HG03025 (cell line): Measurements from ENCODE around the gene DYNLT2B.
"Not testable (repeated sequence)": the region's sequence is repeated elsewhere in the genome, so short reads cannot be mapped to it uniquely, and the experiment has no call there.

Experiments used
- ATAC-seq: cut with Tn5 transposase; IDR thresholded peaks from one replicate; pipeline ENCODE4 v1.9.1; 2021; ENCODE audit warnings: mild to moderate bottlenecking, moderate library complexity; ENCODE audit not compliant: unreplicated experiment, low FRiP score

DYNLT2B gene

DNA sequence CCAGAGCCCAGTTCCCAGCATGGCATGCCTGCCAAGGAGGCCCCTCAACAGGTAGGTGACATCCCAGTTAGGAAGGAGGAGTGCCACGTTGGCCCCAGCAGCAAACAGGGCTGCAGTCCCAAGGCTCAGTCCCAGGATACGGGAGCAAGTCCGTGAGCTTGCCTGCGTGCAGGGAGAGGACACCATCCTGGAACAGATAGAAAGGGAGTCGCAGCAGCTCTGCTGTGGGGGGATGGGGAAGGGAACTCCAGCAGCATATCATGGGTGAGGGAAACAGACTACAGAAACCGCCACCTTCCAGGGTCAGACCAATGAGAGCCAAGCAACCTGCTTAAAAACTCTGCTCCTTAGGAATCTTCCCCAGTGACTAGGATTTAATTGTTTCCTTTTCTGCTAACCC is 9.4 kb upstream of the DYNLT2B start:
- no peak for ATAC-seq

DNA sequence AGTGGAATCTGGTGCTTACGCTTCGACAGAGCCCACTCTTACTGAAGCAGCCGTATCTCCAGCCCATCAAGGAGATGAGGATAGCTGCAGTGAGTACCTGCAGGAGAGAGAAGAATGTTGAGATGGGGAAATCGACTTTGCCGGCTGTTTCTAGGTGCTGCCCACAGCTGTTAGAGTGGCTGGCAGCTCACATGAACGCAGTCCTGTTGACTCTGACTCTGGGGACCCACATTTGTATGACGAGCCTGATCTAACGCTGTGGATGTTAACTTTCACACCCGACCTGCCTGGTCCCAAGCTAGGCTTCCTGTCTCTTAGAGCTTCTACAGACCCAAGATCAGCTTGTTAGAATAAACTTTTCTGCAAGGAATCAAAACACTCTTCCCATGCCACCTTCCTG is 8.9 kb upstream of the DYNLT2B start:
- ATAC-seq = no peak

GRCh38 chr3:196323691-196324090 is 5.7 kb upstream of the DYNLT2B start:
- ATAC-seq = no peak

GRCh38 chr3:196323016-196323415 is 5.0 kb upstream of the DYNLT2B start:
- no peak for ATAC-seq

DNA sequence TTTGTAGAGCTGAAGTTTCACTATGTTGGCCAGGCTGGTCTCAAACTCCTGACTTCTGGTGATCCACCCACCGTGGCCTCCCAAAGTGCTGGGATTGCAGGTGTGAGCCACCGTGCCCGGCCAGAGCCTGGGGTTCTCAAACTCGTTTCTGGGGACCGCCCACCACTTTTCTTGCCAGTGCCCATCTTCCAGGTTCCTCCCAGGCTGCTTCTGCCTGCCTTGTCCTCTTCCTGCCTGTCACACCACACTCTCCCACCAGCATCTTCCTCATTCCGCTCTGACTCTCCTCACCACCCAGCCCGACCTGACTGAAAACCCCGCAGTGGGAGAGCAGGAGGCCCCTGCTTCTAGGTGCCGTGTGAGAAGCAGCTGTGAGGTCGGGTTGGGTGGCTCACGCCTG is 3.1 kb upstream of the DYNLT2B start:
- no peak for ATAC-seq

DNA sequence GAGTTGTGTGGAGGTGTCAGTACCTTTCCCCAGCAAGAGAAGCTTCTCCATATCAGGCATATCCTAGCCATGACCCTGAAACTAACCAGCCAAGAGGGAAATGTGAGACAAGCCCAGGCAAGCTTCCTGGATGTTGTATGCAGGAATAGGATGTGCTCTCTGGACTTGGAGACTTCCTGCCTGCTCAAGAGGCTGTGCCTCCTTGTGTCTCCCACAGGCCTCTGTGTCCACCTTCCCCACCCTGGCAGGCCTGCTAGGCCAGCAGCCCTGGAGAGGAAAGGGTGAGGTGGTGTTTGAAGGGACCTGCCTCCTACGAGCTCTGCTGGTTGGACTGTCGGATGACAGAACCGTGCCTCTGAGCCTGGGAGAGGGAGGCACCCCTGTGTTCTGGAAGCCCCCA is 2.1 kb upstream of the DYNLT2B start:
- ATAC-seq = no peak

- not testable (repeated sequence) for ATAC-seq
Measured at GRCh38 chr3:196316799-196317686, 997 bp downstream of the DYNLT2B start.

GRCh38 chr3:196315821-196316220 is 2.2 kb downstream of the DYNLT2B start:
- no peak for ATAC-seq

GRCh38 chr3:196314597-196314996 is 3.4 kb downstream of the DYNLT2B start:
- ATAC-seq = no peak

DNA sequence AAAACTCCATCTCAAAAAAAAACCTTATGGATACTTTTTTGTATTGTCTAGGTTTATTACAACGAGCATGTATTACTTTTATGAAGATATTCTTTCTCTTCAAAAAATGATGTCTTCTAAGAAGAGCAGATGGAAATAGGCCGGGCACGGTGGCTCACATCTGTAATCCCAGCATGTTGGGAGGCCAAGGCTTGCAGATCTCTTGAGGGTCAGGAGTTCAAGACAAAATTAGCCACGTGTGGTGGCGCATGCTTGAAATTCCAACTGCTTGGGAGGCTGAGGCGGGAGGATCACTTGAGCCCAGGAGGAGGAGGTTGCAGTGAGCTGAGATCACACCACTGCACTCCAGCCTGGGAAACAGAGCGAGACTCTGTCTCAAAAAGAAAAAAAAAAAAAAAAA is 4.0 kb downstream of the DYNLT2B start:
- ATAC-seq = not testable (repeated sequence)

DNA sequence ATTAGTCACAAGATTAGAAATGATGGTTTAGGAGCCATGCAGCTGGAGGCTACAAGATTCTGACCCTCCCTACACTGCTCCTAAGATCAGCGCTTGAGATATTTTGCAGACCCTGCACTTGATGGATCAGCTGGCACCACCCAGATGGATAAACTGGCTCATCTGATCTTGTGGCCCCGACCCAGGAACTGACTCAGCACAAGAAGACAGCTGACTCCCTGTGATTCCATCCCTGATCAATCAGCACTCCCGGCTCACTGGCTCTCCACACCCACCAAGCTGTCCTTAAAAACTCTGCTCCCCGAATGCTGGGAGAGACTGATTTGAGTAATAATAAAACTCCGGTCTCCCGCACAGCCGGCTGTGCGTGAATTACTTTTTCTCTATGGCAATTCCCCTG is 15.1 kb downstream of the DYNLT2B start:
- not testable (repeated sequence) for ATAC-seq

- not testable (repeated sequence) for ATAC-seq
Measured at GRCh38 chr3:196302551-196302950, 15.5 kb downstream of the DYNLT2B start.

DNA sequence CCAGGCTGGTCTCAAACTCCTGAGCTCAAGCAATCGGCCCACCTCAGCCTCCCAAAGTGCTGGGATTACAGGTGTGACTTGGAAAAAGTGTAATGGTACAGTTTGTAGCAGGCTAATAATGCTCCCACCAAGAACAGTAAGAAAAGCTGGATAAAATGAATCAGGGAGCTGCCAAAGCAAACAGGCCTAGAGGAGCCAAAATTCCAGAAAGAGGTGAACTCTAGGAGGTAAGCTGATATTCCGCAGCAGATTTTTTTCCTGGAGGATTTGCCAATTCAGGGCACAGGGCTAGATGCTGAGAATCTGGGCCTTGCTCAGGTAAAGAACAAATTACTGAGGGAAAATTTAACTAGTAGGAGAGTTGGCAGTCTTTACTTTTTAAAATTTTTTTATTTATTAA is 19.5 kb downstream of the DYNLT2B start:
- no peak for ATAC-seq

DNA sequence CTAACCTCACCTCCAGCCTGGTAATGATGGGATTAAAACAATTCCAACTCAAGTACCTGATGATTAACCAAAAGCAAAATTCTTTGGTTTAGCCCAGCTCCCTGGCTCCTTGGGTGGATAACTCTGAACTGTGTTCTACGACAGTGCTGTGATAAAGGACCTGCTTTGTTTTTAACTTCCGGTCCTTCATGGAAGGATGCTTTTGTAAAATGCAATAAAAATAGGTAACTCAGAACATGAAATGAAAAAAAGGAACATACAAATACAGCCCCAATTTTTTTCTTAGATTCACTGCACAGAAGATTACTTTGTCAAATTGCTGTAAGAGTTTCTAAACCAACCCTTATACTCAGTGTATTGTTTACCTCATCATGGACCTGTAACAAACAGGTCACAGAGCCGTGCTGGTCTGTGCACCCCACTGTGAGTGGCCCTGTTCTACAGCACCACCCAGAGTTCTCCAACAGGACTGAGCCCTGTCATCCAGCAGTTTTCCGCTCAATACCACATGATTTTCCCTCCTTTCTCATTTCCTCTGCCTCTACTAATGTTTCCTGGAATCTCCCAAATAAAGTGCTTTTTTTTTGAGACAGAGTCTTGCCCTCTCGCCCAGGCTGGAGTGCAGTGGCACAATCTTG is 25.6 kb downstream of the DYNLT2B start:
- ATAC-seq = no peak

GRCh38 chr3:196288141-196288460 is 29.9 kb downstream of the DYNLT2B start:
- ATAC-seq = no peak

GRCh38 chr3:196287440-196288140 is 30.4 kb downstream of the DYNLT2B start, which contains the start of gene PCYT1A:
Gene PCYT1A (minus strand): TSS chr3:196287726. CDS start chr3:196270531, 17,195 bp downstream.
- peak; percentile 75 for ATAC-seq

DNA sequence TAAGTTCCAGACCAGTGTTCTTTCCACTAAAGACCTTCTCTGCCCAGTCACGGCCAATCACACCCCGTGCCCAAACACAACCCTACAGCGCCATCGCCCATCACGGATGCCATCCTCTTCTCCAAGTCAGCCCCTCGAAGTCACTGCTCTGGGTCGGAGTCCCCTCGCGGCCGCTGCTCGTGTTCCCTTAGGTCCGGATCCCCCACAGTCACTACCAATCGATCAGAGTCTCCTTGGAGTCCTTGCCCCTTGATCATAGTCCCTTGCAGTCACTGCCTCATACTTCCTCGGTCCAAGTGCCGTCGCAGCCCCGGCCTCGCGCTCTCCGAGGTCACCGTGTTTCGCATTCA is 31.0 kb downstream of the DYNLT2B start:
- ATAC-seq = peak; percentile 13

DNA sequence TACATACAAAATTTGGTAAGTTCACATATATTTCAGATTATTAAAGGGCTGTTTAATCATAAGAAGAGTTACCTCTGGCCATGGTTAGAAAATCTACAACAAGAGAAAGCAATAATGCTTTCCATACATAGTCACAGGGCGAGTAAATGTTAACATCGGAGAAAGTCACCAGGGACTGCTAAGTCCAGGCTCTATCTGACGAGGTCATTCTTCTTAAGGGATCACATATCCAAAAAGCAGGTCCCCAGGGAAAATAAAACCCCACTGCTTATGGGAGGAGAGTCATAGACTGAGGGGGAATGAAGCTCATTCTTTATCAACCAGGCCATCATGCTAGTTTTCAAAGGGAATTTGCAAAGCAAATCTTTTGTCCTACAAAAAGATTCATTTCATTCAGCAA is 33.6 kb downstream of the DYNLT2B start:
- no peak for ATAC-seq

GRCh38 chr3:196281962-196282361 is 36.1 kb downstream of the DYNLT2B start:
- no peak for ATAC-seq

DNA sequence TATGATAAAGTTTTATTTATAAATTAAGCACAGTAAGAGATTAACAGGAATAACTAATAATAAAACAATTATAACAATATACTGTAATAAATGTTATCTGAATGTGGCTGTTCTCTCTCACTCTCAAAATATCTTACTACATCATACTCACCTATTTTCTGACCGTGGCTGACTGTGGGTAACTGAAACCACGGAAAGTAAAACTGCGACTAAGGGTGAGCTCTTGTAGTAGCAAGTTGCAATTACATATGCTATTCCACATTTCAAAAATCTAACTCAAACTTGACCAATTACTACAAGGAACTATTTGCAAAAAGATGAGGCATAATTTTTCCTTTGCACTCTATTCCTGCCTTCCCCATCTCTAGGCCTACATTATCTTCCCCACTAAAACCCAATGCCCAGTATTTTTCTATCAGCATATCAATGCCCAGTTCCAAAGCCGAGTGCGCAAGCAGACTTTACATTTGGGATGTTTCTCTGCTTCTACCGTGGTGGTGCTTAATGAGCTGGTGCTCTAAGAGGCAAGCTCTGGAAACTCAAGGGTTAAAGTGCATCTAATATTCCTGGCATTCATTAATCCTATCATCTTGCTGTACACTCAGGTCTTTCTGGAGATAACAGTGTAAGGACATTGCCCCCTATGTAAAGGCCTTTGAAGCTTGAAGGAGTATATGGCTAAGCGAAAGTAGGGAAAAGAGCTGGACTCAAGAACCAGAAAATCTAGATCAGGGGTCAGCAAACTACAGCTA is 37.2 kb downstream of the DYNLT2B start:
- no peak for ATAC-seq

DNA sequence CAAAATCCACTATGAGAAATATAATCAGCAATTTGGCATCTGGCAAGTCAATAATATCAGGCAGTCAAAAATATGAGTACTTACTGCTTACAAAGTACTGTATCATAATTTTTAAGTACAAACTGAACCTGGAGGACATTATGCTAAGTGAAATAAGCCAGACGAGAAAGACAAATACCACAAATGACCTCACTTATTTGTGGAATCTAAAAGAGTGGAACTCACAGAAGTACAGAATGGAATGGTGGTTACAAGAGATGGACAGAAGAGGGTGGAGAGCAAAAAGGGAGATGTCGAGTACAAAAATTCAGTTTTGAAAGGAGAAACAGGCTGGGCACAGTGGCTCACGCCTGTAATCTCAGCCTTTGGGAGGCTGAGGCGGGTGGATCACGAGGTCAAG is 42.9 kb downstream of the DYNLT2B start:
- no peak for ATAC-seq
